ENCODE results near the gene C16orf92. TPM values are rescaled to one million over a fixed set of nuclear protein-coding genes. Genes with fewer than 3 reads are reported as not detected.
A peak's percentile ranks its signal among the peaks of the same experiment; 100 is the strongest.

C16orf92 gene
- total and polyA plus RNA-seq, 2 of the 13 experiments (the other 11 are each of a cell fraction or from before 2014, with no cell fraction given): not detected

DNA sequence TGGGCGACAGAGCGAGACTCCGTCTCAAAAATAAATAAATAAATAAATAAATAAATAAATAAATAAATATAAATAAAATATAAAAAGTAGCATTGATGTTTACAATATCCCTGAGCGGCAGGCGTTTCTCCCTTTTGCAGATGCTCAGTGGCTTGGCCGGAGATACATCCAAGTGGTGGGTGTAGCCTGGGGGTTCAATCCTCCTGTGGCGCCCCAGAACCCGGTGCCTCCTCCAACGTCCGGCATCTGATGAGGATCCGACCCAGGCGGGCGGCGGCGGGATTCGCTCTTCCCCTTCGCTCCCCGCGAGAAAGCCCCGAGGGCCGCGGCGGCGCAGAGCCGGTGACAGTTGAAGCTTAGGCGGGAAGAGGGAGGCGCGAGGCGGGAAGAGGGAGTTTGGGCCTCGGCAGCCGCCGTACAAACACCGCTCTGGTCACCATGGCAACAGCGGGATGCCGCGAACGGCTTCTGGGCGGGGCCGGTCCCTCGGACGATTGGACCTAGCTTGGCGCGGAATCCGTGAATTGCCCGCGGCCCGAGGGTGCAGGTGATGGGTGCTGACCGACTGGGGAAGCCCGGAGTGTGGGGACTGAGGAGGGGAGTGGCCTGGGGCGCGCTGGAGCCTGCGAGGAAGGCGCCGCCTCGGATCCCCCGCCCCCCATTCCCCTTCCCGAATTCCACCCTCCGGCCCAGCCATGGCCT, 29.8 kb downstream of the C16orf92 start (continued):
- TF ChIP-seq, protein P1, sequence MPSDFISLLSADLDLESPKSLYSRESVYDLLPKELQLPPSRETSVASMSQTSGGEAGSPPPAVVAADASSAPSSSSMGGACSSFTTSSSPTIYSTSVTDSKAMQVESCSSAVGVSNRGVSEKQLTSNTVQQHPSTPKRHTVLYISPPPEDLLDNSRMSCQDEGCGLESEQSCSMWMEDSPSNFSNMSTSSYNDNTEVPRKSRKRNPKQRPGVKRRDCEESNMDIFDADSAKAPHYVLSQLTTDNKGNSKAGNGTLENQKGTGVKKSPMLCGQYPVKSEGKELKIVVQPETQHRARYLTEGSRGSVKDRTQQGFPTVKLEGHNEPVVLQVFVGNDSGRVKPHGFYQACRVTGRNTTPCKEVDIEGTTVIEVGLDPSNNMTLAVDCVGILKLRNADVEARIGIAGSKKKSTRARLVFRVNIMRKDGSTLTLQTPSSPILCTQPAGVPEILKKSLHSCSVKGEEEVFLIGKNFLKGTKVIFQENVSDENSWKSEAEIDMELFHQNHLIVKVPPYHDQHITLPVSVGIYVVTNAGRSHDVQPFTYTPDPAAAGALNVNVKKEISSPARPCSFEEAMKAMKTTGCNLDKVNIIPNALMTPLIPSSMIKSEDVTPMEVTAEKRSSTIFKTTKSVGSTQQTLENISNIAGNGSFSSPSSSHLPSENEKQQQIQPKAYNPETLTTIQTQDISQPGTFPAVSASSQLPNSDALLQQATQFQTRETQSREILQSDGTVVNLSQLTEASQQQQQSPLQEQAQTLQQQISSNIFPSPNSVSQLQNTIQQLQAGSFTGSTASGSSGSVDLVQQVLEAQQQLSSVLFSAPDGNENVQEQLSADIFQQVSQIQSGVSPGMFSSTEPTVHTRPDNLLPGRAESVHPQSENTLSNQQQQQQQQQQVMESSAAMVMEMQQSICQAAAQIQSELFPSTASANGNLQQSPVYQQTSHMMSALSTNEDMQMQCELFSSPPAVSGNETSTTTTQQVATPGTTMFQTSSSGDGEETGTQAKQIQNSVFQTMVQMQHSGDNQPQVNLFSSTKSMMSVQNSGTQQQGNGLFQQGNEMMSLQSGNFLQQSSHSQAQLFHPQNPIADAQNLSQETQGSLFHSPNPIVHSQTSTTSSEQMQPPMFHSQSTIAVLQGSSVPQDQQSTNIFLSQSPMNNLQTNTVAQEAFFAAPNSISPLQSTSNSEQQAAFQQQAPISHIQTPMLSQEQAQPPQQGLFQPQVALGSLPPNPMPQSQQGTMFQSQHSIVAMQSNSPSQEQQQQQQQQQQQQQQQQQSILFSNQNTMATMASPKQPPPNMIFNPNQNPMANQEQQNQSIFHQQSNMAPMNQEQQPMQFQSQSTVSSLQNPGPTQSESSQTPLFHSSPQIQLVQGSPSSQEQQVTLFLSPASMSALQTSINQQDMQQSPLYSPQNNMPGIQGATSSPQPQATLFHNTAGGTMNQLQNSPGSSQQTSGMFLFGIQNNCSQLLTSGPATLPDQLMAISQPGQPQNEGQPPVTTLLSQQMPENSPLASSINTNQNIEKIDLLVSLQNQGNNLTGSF (CRISPR knock-in tag; IDR thresholded peaks at IDR 0.05): peak; percentile 96
- TF ChIP-seq ARNT (IDR thresholded peaks at IDR 0.05) (no peak), JUND (CRISPR knock-in tag; IDR thresholded peaks at IDR 0.05) (no peak), ZNF331 (CRISPR knock-in tag; IDR thresholded peaks at IDR 0.05) (peak; percentile 97), XBP1 (CRISPR knock-in tag; IDR thresholded peaks at IDR 0.05) (no peak), RAD51 (IDR thresholded peaks at IDR 0.05; ENCODE audit: borderline replicate concordance) (no peak), ZNF530 (CRISPR knock-in tag; IDR thresholded peaks at IDR 0.05; ENCODE audit: low read depth) (no peak), ZSCAN25 (CRISPR knock-in tag; IDR thresholded peaks at IDR 0.05) (peak; percentile 87)
- TF ChIP-seq, protein P2, sequence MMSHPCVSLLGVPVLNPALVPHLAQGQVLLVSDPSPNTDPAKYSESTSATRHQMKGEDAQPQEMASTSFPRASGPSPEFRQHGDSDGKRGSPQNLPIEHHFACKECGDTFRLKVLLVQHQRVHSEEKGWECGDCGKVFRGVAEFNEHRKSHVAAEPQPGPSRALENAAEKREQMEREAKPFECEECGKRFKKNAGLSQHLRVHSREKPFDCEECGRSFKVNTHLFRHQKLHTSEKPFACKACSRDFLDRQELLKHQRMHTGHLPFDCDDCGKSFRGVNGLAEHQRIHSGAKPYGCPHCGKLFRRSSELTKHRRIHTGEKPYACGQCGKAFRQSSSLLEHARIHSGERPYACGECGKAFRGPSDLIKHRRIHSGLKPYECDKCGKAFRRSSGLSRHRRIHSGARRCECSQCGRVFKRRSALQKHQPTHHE (CRISPR knock-in tag; IDR thresholded peaks at IDR 0.05; ENCODE audit: borderline replicate concordance): peak; percentile 92; the same call in 1 of the 2 replicates
